ENCODE results near the gene KCTD13.
"Not testable (repeated sequence)": the region's sequence is repeated elsewhere in the genome, so short reads cannot be mapped to it uniquely, and the experiment has no call there.

The KCTD13 gene

GRCh38 chr16:29951625-29952365 is 25.8 kb upstream of the KCTD13 start:
- H3K4me3 ChIP-seq (ENCODE audit: low read depth in 1 of 2, low read length in 1 of 2): no peak overlapping the region
- no peaks in the 10 kb centered on the region for H3K4me1 ChIP-seq (ENCODE audit: control insufficient read depth in 1 of 2, insufficient read depth in 1 of 2, low read depth in 1 of 2, low read length in 1 of 2)
- no peak overlapping the region for H3K27ac ChIP-seq
- H3K9me3 ChIP-seq: no peaks in the 10 kb centered on the region
- no peak for TF ChIP-seq CTCF (IDR thresholded peaks at IDR 0.05)
- H3K27me3 ChIP-seq: no peaks in the 10 kb centered on the region
- no peaks in the 10 kb centered on the region for H3K36me3 ChIP-seq

GRCh38 chr16:29950806-29951461 is 24.9 kb upstream of the KCTD13 start:
- no peak for TF ChIP-seq CTCF (IDR thresholded peaks at IDR 0.05)
- Histone ChIP-seq H3K27me3 (no peaks in the 10 kb centered on the region), H3K4me3 (ENCODE audit: low read depth in 1 of 2, low read length in 1 of 2) (no peak overlapping the region), H3K4me1 (ENCODE audit: control insufficient read depth in 1 of 2, insufficient read depth in 1 of 2, low read depth in 1 of 2, low read length in 1 of 2) (no peaks in the 10 kb centered on the region), H3K36me3 (no peaks in the 10 kb centered on the region), H3K9me3 (no peaks in the 10 kb centered on the region), H3K27ac (no peak overlapping the region)

- no peak overlapping the region for H3K27ac ChIP-seq
- no peak overlapping the region for H3K4me3 ChIP-seq (ENCODE audit: low read depth in 1 of 2, low read length in 1 of 2)
- no peak for TF ChIP-seq CTCF (IDR thresholded peaks at IDR 0.05)
- H3K36me3 ChIP-seq: no peaks in the 10 kb centered on the region
- no peaks in the 10 kb centered on the region for H3K9me3 ChIP-seq
- no peaks in the 10 kb centered on the region for H3K4me1 ChIP-seq (ENCODE audit: control insufficient read depth in 1 of 2, insufficient read depth in 1 of 2, low read depth in 1 of 2, low read length in 1 of 2)
- H3K27me3 ChIP-seq: no peaks in the 10 kb centered on the region
Measured at GRCh38 chr16:29947897-29948296, 21.9 kb upstream of the KCTD13 start.

GRCh38 chr16:29943846-29944799 is 18.1 kb upstream of the KCTD13 start:
- H3K36me3 ChIP-seq: no peaks in the 10 kb centered on the region
- no peaks in the 10 kb centered on the region for H3K9me3 ChIP-seq
- H3K27ac ChIP-seq: no peak overlapping the region
- no peaks in the 10 kb centered on the region for H3K4me1 ChIP-seq (ENCODE audit: control insufficient read depth in 1 of 2, insufficient read depth in 1 of 2, low read depth in 1 of 2, low read length in 1 of 2)
- no peak for TF ChIP-seq CTCF (IDR thresholded peaks at IDR 0.05)
- no peak overlapping the region for H3K4me3 ChIP-seq (ENCODE audit: low read depth in 1 of 2, low read length in 1 of 2)
- H3K27me3 ChIP-seq: no peaks in the 10 kb centered on the region

- no peaks in the 10 kb centered on the region for H3K4me1 ChIP-seq (ENCODE audit: control insufficient read depth in 1 of 2, insufficient read depth in 1 of 2, low read depth in 1 of 2, low read length in 1 of 2)
- no peak for TF ChIP-seq CTCF (IDR thresholded peaks at IDR 0.05)
Measured at GRCh38 chr16:29940656-29941055, 14.6 kb upstream of the KCTD13 start.

GRCh38 chr16:29931750-29932149 is 5.7 kb upstream of the KCTD13 start:
- H3K36me3 ChIP-seq; H3K4me3 ChIP-seq (ENCODE audit: low read depth in 1 of 2, low read length in 1 of 2); H3K27me3 ChIP-seq; H3K9me3 ChIP-seq; H3K27ac ChIP-seq: not testable (repeated sequence)
- H3K4me1 ChIP-seq (ENCODE audit: control insufficient read depth in 1 of 2, insufficient read depth in 1 of 2, low read depth in 1 of 2, low read length in 1 of 2): peaks cover 16 to 22% of the 10 kb centered on the region in 2 experiments

More at GRCh38 chr16:29940656-29941055, 14.6 kb upstream of the KCTD13 start:
- Histone ChIP-seq H3K4me3 (ENCODE audit: low read depth in 1 of 2, low read length in 1 of 2) (no peak overlapping the region), H3K27ac (no peak overlapping the region), H3K27me3 (no peaks in the 10 kb centered on the region), H3K36me3 (no peaks in the 10 kb centered on the region), H3K9me3 (no peaks in the 10 kb centered on the region)

Measured in neutrophil (primary cell).